ENCODE measurements around the gene SEPTIN12.

The SEPTIN12 gene

GRCh38 chr16:4729876-4730275 lies 58.3 kb downstream of the SEPTIN12 start:
- Histone ChIP-seq H3K4me1 (ENCODE audit: control insufficient read depth, insufficient read depth, low read length) (no peaks in the 10 kb centered on the region), H3K27ac (ENCODE audit: insufficient read depth, low read depth, low read length, poor library complexity, severe bottlenecking) (no peak overlapping the region), H3K4me3 (ENCODE audit: insufficient read depth, low read depth, low read length) (no peak overlapping the region), H3K36me3 (ENCODE audit: control insufficient read depth, insufficient read depth, low read length) (peaks cover 16% of the 10 kb centered on the region), H3K27me3 (ENCODE audit: control insufficient read depth, insufficient read depth, low read length, poor library complexity, severe bottlenecking) (no peaks in the 10 kb centered on the region), H3K9me3 (ENCODE audit: control insufficient read depth, low read length) (no peaks in the 10 kb centered on the region)
- WGBS, 2 experiments, result 95 to 96% methylated on average over 15 of the region's 15 CpGs

- 92 to 93% methylated on average over 8 of the region's 8 CpGs for WGBS, 2 experiments
- Histone ChIP-seq H3K27ac (ENCODE audit: insufficient read depth, low read depth, low read length, poor library complexity, severe bottlenecking) (no peak overlapping the region), H3K36me3 (ENCODE audit: control insufficient read depth, insufficient read depth, low read length) (peaks cover 22% of the 10 kb centered on the region), H3K4me3 (ENCODE audit: insufficient read depth, low read depth, low read length) (no peak overlapping the region), H3K9me3 (ENCODE audit: control insufficient read depth, low read length) (no peaks in the 10 kb centered on the region), H3K27me3 (ENCODE audit: control insufficient read depth, insufficient read depth, low read length, poor library complexity, severe bottlenecking) (no peaks in the 10 kb centered on the region), H3K4me1 (ENCODE audit: control insufficient read depth, insufficient read depth, low read length) (no peaks in the 10 kb centered on the region)
Observed at GRCh38 chr16:4728676-4729075, 59.5 kb downstream of the SEPTIN12 start.
